SK-N-SH (cell line): ENCODE results near the gene PTPRD. TPM values are rescaled to one million over a fixed set of nuclear protein-coding genes. Genes with fewer than 3 reads are reported as not detected.

ENCODE experiments used
- CTCF ChIA-PET: fragments of 300-600, 350-600 bp; formaldehyde crosslinking; extraction: SDS; loops from one replicate; lab custom pipeline; 2021; lab: Yijun Ruan, JAX
- POLR2A ChIA-PET: fragments of 350-600 bp; sonication (Branson Sonifier 250); formaldehyde crosslinking; extraction: SDS; loops from one replicate; lab custom pipeline; 2020; ENCODE audit warnings: antibody characterized with exemption, inconsistent platforms; lab: Yijun Ruan, JAX
- DNase-seq: peaks from one replicate; pipeline ENCODE4 v3.0.0; 2012
- H2AFZ ChIP-seq: fragments of 200-600 bp; sonication (generic); 2 replicates; pipeline ENCODE4 v1.8.1; 2016; ENCODE audit warnings: antibody characterized with exemption, mild to moderate bottlenecking, low read depth
- H3F3A ChIP-seq: fragments of 200-600 bp; sonication (generic); replicated peaks from 2 replicates; pipeline ENCODE3; 2016; ENCODE audit warnings: antibody characterized with exemption, mild to moderate bottlenecking; ENCODE audit not compliant: insufficient read depth
- H3K27ac ChIP-seq, 2 experiments: fragments of 200-500 bp in 1 of 2; fragments of 200-600 bp in 1 of 2; sonication (Bioruptor generic) in 1 of 2; sonication (generic), shearing (Covaris generic) in 1 of 2; 2 replicates each; pipeline versions ENCODE4 v1.5.1 to v1.6.1; 2014 to 2016; ENCODE audit warnings: low read depth in 2 of 2, inconsistent platforms in 1 of 2, low read length in 1 of 2, mild to moderate bottlenecking in 1 of 2, mixed read lengths in 1 of 2
- H3K27me3 ChIP-seq: fragments of 200-600 bp; sonication (generic), shearing (Covaris generic); 2 replicates; pipeline ENCODE4 v1.6.1; 2016; ENCODE audit warnings: mixed run types; ENCODE audit not compliant: insufficient read depth
- H3K36me3 ChIP-seq, 2 experiments: fragments of 200-500 bp in 1 of 2; fragments of 200-600 bp in 1 of 2; sonication (Bioruptor generic) in 1 of 2; sonication (generic) in 1 of 2; replicated peaks in 1 of 2; 2 replicates each; pipeline versions ENCODE3 to v1.5.1; 2014 to 2016; ENCODE audit warnings: low read length in 1 of 2, mild to moderate bottlenecking in 1 of 2; ENCODE audit not compliant: insufficient read depth in 2 of 2, control insufficient read depth in 1 of 2
- H3K4me1 ChIP-seq, 2 experiments: fragments of 200-500 bp in 1 of 2; fragments of 200-600 bp in 1 of 2; sonication (Bioruptor generic) in 1 of 2; sonication (generic), shearing (Covaris generic) in 1 of 2; 2 replicates each; pipeline versions ENCODE4 v1.5.1 to v1.6.1; 2014 to 2016; ENCODE audit warnings: low read depth in 1 of 2, low read length in 1 of 2, mixed run types in 1 of 2; ENCODE audit not compliant: insufficient read depth in 2 of 2, control insufficient read depth in 1 of 2
- H3K4me2 ChIP-seq: fragments of 200-600 bp; sonication (generic), shearing (Covaris generic); 2 replicates; pipeline ENCODE4 v1.6.1; 2017; ENCODE audit warnings: mixed run types
- H3K4me3 ChIP-seq, 2 experiments: fragments of 200-500 bp in 1 of 2; fragments of 200-600 bp in 1 of 2; sonication (Bioruptor generic) in 1 of 2; sonication (generic), shearing (Covaris generic) in 1 of 2; 2 replicates each; pipeline versions ENCODE4 v1.5.1 to v1.8.1; 2014 to 2016; ENCODE audit warnings: low read depth in 2 of 2, inconsistent platforms in 1 of 2, low read length in 1 of 2, mild to moderate bottlenecking in 1 of 2, mixed read lengths in 1 of 2, moderate library complexity in 1 of 2
- H3K79me2 ChIP-seq: fragments of 200-600 bp; sonication (generic); 2 replicates; pipeline ENCODE4 v1.8.1; 2017; ENCODE audit warnings: mild to moderate bottlenecking; ENCODE audit not compliant: insufficient read depth
- H3K9ac ChIP-seq: fragments of 200-600 bp; sonication (generic); 2 replicates; pipeline ENCODE4 v1.6.1; 2017; ENCODE audit warnings: mixed run types
- H3K9me2 ChIP-seq: fragments of 200-600 bp; sonication (generic); 2 replicates; pipeline ENCODE4 v1.6.1; 2017; ENCODE audit warnings: mixed run types
- H3K9me3 ChIP-seq: fragments of 200-600 bp; sonication (generic); 2 replicates; pipeline ENCODE4 v1.6.1; 2017; ENCODE audit warnings: mixed run types, mild to moderate bottlenecking, moderate library complexity
- H4K20me1 ChIP-seq: fragments of 200-600 bp; sonication (generic); 2 replicates; pipeline ENCODE4 v1.6.1; 2017; ENCODE audit warnings: mild to moderate bottlenecking, mixed run types; ENCODE audit not compliant: insufficient read depth
- CHD2 ChIP-seq: fragments of 150-350 bp; IDR thresholded peaks from 2 replicates; pipeline ENCODE4 v1.6.1; 2018; ENCODE audit warnings: low read length; ENCODE audit not compliant: partially characterized antibody
- ELF1 ChIP-seq: IDR thresholded peaks from 2 replicates; pipeline ENCODE4 v1.4.0; 2012
- EP300 ChIP-seq, 2 experiments: IDR thresholded peaks; 2 replicates each; pipeline versions ENCODE4 v1.4.0 to v1.6.1; 2012; ENCODE audit warnings: borderline replicate concordance in 1 of 2, low read depth in 1 of 2, low read length in 1 of 2
- GABPA ChIP-seq: IDR thresholded peaks from 2 replicates; pipeline ENCODE4 v1.4.0; 2012; ENCODE audit warnings: low read depth, mild to moderate bottlenecking
- GATA2 ChIP-seq: sonication (generic); formaldehyde crosslinking; IDR thresholded peaks from 2 replicates; pipeline ENCODE4 v1.5.0; 2020; ENCODE audit warnings: mild to moderate bottlenecking, missing genetic modification reagents
- POLR2AphosphoS5 ChIP-seq: IDR thresholded peaks from 2 replicates; pipeline ENCODE4 v1.6.1; 2012; ENCODE audit warnings: low read depth, low read length
- RCOR1 ChIP-seq: fragments of 150-350 bp; IDR thresholded peaks from 2 replicates; pipeline ENCODE4 v1.6.1; 2017; ENCODE audit warnings: antibody characterized with exemption, low read length
- REST ChIP-seq: IDR thresholded peaks from 2 replicates; pipeline ENCODE4 v1.6.1; 2012; ENCODE audit warnings: mild to moderate bottlenecking, low read depth, low read length, moderate library complexity
- RFX5 ChIP-seq: IDR thresholded peaks from 2 replicates; pipeline ENCODE4 v1.6.1; 2012; ENCODE audit warnings: mild to moderate bottlenecking, improper control_type of control experiment, low read length
- RXRA ChIP-seq: IDR thresholded peaks from 2 replicates; pipeline ENCODE4 v1.4.0; 2012; ENCODE audit warnings: low read depth, mild to moderate bottlenecking, borderline replicate concordance
- SIN3A ChIP-seq: IDR thresholded peaks from 2 replicates; pipeline ENCODE4 v1.6.1; 2012; ENCODE audit warnings: low read depth, mild to moderate bottlenecking, low read length, moderate library complexity, borderline replicate concordance
- SMC3 ChIP-seq: IDR thresholded peaks from 2 replicates; pipeline ENCODE4 v1.6.1; 2012; ENCODE audit warnings: low read depth, low read length, improper control_type of control experiment
- TEAD4 ChIP-seq: IDR thresholded peaks from 2 replicates; pipeline ENCODE4 v1.4.0; 2012; ENCODE audit warnings: mild to moderate bottlenecking, borderline replicate concordance; ENCODE audit not compliant: insufficient read depth
- WGBS: methylation state at CpG from one replicate; pipeline ENCODE4 v1.1.6; 2017; ENCODE audit warnings: low lambda C conversion rate; 5-methylcytosine and 5-hydroxymethylcytosine counted together
- polyA plus RNA-seq, 3 experiments: library from polyadenylated mRNA; depleted of rRNA; stranded (reverse); fragments of >200 nt; gene quantifications; 2 replicates each; pipeline ENCODE4 v1.2.3, GENCODE V29; 2012
- TF ChIP-seq, protein P1 (sequence below): IDR thresholded peaks from 2 replicates; pipeline ENCODE4; 2012
- TF ChIP-seq, protein P2 (sequence below): IDR thresholded peaks from 2 replicates; pipeline ENCODE4 v1.4.0; 2012; ENCODE audit warnings: low read depth, borderline replicate concordance
- TF ChIP-seq, protein P3 (sequence below): fragments of 150-350 bp; IDR thresholded peaks from 2 replicates; pipeline ENCODE4 v1.6.1; 2016; ENCODE audit warnings: mild to moderate bottlenecking, low read depth, low read length

PTPRD gene
- polyA plus RNA-seq, 1 of the 3 experiments (the other 2 are of a cell fraction) = 0.15 TPM

GRCh38 chr9:9645006-9645405 lies 967.8 kb downstream of the PTPRD start:
- peaks cover 3% of the 10 kb centered on the region for H3F3A ChIP-seq
- H3K9me3 ChIP-seq = no peaks in the 10 kb centered on the region
- TF ChIP-seq, protein P1, sequence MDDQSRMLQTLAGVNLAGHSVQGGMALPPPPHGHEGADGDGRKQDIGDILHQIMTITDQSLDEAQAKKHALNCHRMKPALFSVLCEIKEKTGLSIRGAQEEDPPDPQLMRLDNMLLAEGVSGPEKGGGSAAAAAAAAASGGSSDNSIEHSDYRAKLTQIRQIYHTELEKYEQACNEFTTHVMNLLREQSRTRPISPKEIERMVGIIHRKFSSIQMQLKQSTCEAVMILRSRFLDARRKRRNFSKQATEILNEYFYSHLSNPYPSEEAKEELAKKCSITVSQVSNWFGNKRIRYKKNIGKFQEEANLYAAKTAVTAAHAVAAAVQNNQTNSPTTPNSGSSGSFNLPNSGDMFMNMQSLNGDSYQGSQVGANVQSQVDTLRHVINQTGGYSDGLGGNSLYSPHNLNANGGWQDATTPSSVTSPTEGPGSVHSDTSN = no peak
- TF ChIP-seq RCOR1 (no peak), ELF1 (no peak), SIN3A (no peak), CHD2 (no peak), RXRA (no peak), POLR2AphosphoS5 (no peak), RFX5 (no peak), SMC3 (no peak), GATA2 (CRISPR knock-in tag) (no peak), EP300 (IDR thresholded peaks at IDR 0.05; ENCODE audit: borderline replicate concordance in 1 of 2, low read depth in 1 of 2, low read length in 1 of 2) (no peak), GABPA (no peak), REST (no peak), TEAD4 (no peak)
- TF ChIP-seq, protein P2, sequence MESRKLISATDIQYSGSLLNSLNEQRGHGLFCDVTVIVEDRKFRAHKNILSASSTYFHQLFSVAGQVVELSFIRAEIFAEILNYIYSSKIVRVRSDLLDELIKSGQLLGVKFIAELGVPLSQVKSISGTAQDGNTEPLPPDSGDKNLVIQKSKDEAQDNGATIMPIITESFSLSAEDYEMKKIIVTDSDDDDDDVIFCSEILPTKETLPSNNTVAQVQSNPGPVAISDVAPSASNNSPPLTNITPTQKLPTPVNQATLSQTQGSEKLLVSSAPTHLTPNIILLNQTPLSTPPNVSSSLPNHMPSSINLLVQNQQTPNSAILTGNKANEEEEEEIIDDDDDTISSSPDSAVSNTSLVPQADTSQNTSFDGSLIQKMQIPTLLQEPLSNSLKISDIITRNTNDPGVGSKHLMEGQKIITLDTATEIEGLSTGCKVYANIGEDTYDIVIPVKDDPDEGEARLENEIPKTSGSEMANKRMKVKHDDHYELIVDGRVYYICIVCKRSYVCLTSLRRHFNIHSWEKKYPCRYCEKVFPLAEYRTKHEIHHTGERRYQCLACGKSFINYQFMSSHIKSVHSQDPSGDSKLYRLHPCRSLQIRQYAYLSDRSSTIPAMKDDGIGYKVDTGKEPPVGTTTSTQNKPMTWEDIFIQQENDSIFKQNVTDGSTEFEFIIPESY = no peak
- TF ChIP-seq, protein P3, sequence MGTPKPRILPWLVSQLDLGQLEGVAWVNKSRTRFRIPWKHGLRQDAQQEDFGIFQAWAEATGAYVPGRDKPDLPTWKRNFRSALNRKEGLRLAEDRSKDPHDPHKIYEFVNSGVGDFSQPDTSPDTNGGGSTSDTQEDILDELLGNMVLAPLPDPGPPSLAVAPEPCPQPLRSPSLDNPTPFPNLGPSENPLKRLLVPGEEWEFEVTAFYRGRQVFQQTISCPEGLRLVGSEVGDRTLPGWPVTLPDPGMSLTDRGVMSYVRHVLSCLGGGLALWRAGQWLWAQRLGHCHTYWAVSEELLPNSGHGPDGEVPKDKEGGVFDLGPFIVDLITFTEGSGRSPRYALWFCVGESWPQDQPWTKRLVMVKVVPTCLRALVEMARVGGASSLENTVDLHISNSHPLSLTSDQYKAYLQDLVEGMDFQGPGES = no peak
- no peaks in the 10 kb centered on the region for H4K20me1 ChIP-seq
- 8% methylated on average over 2 of the region's 3 CpGs for WGBS
- POLR2A ChIA-PET = no interaction called here
- no peak overlapping the region for H3K9ac ChIP-seq
- H3K27me3 ChIP-seq = no peaks in the 10 kb centered on the region
- no peak overlapping the region for H3K4me2 ChIP-seq
- no peaks in the 10 kb centered on the region for H3K79me2 ChIP-seq
- no peak overlapping the region for H2AFZ ChIP-seq
- no peak for DNase-seq
- no peak overlapping the region for H3K4me3 ChIP-seq
- no peak overlapping the region for H3K27ac ChIP-seq
- no peaks in the 10 kb centered on the region for H3K9me2 ChIP-seq
- CTCF ChIA-PET = interaction anchor here (0.9 kb wide), 1 partner anchor 135 kb away, joined by 3 read pairs; no protein-coding TSS in a partner anchor
- no peaks in the 10 kb centered on the region for H3K36me3 ChIP-seq
- peaks cover 5 to 8% of the 10 kb centered on the region in 2 experiments; a peak in 3 of 4 replicates for H3K4me1 ChIP-seq
